Calu3 (cell line): ENCODE measurements around the gene CDK6. TPM values are rescaled to one million over a fixed set of nuclear protein-coding genes. Genes with fewer than 3 reads are reported as not detected.

Experiments
- BruUV-seq: library from RNA; stranded (reverse); fragments of 400-500 nt; replicated peaks from 2 replicates; lab custom pipeline; 2021; lab: Mats Ljungman, UMichigan
- CTCF ChIA-PET: fragments of 300-600 bp; sonication (Branson Sonifier 250); formaldehyde crosslinking; loops from one replicate; lab custom pipeline; 2022; ENCODE audit warnings: antibody characterized with exemption; lab: Charles Lee
- DNase-seq: peaks from one replicate; pipeline ENCODE4 v3.0.0; 2022
- H3K27ac Mint-ChIP-seq: one replicate; pipeline ENCODE4 v1.8.0; 2022; ENCODE audit warnings: mixed read lengths; ENCODE audit not compliant: unreplicated experiment
- H3K27me3 Mint-ChIP-seq: one replicate; pipeline ENCODE4 v1.8.0; 2022; ENCODE audit warnings: mixed read lengths; ENCODE audit not compliant: unreplicated experiment
- H3K36me3 Mint-ChIP-seq: one replicate; pipeline ENCODE4 v1.8.0; 2022; ENCODE audit warnings: mild to moderate bottlenecking, moderate library complexity, mixed read lengths; ENCODE audit not compliant: insufficient read depth, unreplicated experiment
- H3K4me1 Mint-ChIP-seq: one replicate; pipeline ENCODE4 v1.8.0; 2022; ENCODE audit warnings: mild to moderate bottlenecking, low read depth, mixed read lengths; ENCODE audit not compliant: unreplicated experiment
- H3K4me3 Mint-ChIP-seq: one replicate; pipeline ENCODE4 v1.8.0; 2022; ENCODE audit warnings: mild to moderate bottlenecking, low read depth, moderate library complexity, mixed read lengths; ENCODE audit not compliant: unreplicated experiment
- H3K9me3 Mint-ChIP-seq: one replicate; pipeline ENCODE4 v1.8.0; 2022; ENCODE audit warnings: low read depth, mixed read lengths; ENCODE audit not compliant: unreplicated experiment
- intact Hi-C: fragments of 100-400 bp; cut with micrococcal nuclease; formaldehyde crosslinking; loops from one replicate; pipeline ENCODE4 v1.10.0; 2022; ENCODE audit not compliant: unreplicated experiment
- total RNA-seq: library from RNA; stranded (reverse); gene quantifications from 2 replicates; pipeline ENCODE4 v1.2.3, GENCODE V29; 2022
- TF ChIP-seq, protein P1 (sequence below): fragments of 200-600 bp; IDR thresholded peaks from one replicate; pipeline ENCODE4 v1.8.0; 2022; ENCODE audit warnings: antibody characterized with exemption; ENCODE audit not compliant: unreplicated experiment

CDK6 gene
- total RNA-seq, 1 experiment from 2014 or later, result 87.9 TPM

DNA sequence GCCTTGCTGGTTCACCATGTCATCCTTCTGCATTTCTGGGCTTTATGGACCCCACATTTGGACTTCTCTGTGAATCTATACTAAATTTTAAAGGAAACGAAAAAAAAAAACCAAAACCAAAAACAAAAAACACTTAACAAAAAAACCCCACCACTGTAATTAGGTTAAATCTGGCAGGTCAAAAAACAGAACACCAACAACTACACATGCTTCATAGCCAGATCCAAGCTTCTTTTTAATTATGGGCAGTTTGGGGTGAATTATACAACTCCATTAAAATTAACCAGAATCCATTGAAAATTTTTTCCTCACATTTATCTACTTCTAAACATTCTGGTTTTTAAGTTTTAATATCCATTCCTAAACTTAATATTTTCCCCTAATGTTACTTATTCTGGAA is 58.4 kb downstream of the CDK6 start:
- intact Hi-C loops, result no loop called here
- Mint-ChIP-seq H3K4me1 (peaks cover 36% of the 10 kb centered on the region), H3K27ac (no peak overlapping the region), H3K36me3 (peaks cover 40% of the 10 kb centered on the region), H3K27me3 (no peaks in the 10 kb centered on the region), H3K9me3 (no peaks in the 10 kb centered on the region), H3K4me3 (no peak overlapping the region)
- no peak for DNase-seq
- BruUV-seq, result no TSS peak
- TF ChIP-seq, protein P1, sequence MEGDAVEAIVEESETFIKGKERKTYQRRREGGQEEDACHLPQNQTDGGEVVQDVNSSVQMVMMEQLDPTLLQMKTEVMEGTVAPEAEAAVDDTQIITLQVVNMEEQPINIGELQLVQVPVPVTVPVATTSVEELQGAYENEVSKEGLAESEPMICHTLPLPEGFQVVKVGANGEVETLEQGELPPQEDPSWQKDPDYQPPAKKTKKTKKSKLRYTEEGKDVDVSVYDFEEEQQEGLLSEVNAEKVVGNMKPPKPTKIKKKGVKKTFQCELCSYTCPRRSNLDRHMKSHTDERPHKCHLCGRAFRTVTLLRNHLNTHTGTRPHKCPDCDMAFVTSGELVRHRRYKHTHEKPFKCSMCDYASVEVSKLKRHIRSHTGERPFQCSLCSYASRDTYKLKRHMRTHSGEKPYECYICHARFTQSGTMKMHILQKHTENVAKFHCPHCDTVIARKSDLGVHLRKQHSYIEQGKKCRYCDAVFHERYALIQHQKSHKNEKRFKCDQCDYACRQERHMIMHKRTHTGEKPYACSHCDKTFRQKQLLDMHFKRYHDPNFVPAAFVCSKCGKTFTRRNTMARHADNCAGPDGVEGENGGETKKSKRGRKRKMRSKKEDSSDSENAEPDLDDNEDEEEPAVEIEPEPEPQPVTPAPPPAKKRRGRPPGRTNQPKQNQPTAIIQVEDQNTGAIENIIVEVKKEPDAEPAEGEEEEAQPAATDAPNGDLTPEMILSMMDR, result no peak
- CTCF ChIA-PET, result no interaction called here

DNA sequence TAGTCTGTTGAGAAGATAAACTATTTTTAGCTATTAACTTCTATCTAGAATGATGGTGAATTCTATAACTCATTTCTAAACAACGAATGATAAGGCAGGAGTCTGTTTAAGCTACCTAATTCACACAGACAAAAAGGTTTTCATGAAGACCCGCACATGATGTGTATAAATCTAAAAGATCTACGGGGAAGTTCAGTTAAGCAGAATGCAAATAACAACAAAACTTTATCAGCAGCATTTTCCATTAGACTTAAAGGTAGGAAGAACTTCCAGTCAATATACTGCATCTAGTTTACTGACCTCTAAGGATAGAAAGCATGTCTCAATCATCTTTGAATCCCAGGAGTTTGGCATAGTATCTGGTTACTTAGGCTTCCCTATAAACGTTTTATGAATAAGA is 62.6 kb downstream of the CDK6 start:
- CTCF ChIA-PET, result no interaction called here
- no peak for DNase-seq
- no peak overlapping the region for H3K4me3 Mint-ChIP-seq
- no peak overlapping the region for H3K27ac Mint-ChIP-seq
- H3K9me3 Mint-ChIP-seq, result no peaks in the 10 kb centered on the region
- H3K36me3 Mint-ChIP-seq, result peaks cover 40% of the 10 kb centered on the region
- H3K27me3 Mint-ChIP-seq, result no peaks in the 10 kb centered on the region
- BruUV-seq, result no TSS peak
- TF ChIP-seq, protein P1, result no peak
- H3K4me1 Mint-ChIP-seq, result peaks cover 17% of the 10 kb centered on the region
- intact Hi-C loops, result no loop called here

DNA sequence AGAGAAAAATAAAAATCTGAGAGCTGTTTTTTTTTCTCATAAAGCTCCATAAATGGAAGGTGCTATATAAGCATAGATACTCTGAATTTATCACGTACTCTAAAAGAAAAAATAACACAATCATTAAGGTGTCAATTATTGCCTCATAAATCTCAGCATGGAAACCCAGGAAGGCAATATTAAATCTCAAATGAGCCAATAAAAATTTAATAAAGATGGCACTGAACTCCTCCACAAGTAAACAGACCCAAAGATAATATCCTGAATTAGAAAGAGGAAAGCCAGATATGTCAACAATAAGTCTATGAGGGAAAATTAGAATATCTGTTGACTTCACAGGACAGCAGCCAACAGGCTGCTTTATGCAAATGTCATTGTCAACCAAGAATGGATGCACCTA is 66.5 kb downstream of the CDK6 start:
- CTCF ChIA-PET, result no interaction called here
- no peak overlapping the region for H3K27ac Mint-ChIP-seq
- DNase-seq, result no peak
- H3K9me3 Mint-ChIP-seq, result no peaks in the 10 kb centered on the region
- H3K36me3 Mint-ChIP-seq, result peaks cover 46% of the 10 kb centered on the region
- BruUV-seq, result no TSS peak
- TF ChIP-seq, protein P1, result no peak
- peaks cover 53% of the 10 kb centered on the region for H3K4me1 Mint-ChIP-seq
- H3K4me3 Mint-ChIP-seq, result no peak overlapping the region
- H3K27me3 Mint-ChIP-seq, result no peaks in the 10 kb centered on the region
- intact Hi-C loops, result no loop called here

DNA sequence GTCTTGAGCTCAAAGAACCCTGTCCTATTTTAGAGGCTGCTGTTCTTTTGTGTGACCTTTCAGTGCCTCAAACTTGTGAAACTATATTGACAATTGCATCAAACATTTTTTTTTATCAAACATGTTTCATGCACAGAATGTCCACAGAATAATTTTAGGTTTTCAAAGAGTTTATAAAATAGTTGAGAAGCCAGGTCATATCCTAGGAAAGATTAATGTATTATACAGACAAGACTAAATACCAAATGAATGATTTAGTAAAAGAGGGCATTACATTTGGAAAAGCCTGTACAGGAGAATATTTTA is 67.0 kb downstream of the CDK6 start:
- Mint-ChIP-seq H3K9me3 (no peaks in the 10 kb centered on the region), H3K36me3 (peaks cover 46% of the 10 kb centered on the region), H3K4me1 (peaks cover 53% of the 10 kb centered on the region), H3K27ac (no peak overlapping the region), H3K27me3 (no peaks in the 10 kb centered on the region), H3K4me3 (no peak overlapping the region)
- no peak for DNase-seq
- TF ChIP-seq, protein P1, result no peak
- intact Hi-C loops, result no loop called here
- CTCF ChIA-PET, result no interaction called here
- no TSS peak for BruUV-seq
